Natural killer cell (primary cell): ENCODE results near the gene SIAH1. TPM values are rescaled to one million over a fixed set of nuclear protein-coding genes. Genes with fewer than 3 reads are reported as not detected.
A peak's percentile ranks its signal among the peaks of the same experiment; 100 is the strongest.
"Not testable (repeated sequence)": the region's sequence is repeated elsewhere in the genome, so short reads cannot be mapped to it uniquely, and the experiment has no call there.

Source experiments
- ATAC-seq, 3 donors: fragments of 150-1000 bp in 2 of 3; fragments of 200-7000 bp in 1 of 3; cut with Tn5 transposase; 1 replicate in 1 of 3; 2 replicates in 2 of 3; pipeline ENCODE4 v1.10.0; 2021; ENCODE audit warnings: mild to moderate bottlenecking in 2 of 3, moderate library complexity in 2 of 3
- DNase-seq, 2 donors: peaks; one replicate each; pipeline versions ENCODE4 v3.0.0 to v3.0.0-alpha.2; 2013 to 2021; ENCODE audit warnings: mixed read lengths in 1 of 2
- H3K27ac ChIP-seq: one replicate; pipeline ENCODE4 v1.5.1; 2013; ENCODE audit warnings: mild to moderate bottlenecking, low read length
- H3K27me3 ChIP-seq: one replicate; pipeline ENCODE4 v1.6.1; 2013; ENCODE audit warnings: low read length; ENCODE audit not compliant: control insufficient read depth, insufficient read depth
- H3K36me3 ChIP-seq: one replicate; pipeline ENCODE4 v1.6.1; 2013; ENCODE audit warnings: low read length; ENCODE audit not compliant: control insufficient read depth, insufficient read depth
- H3K4me1 ChIP-seq: one replicate; pipeline ENCODE4 v1.6.1; 2013; ENCODE audit warnings: low read length; ENCODE audit not compliant: control insufficient read depth, insufficient read depth
- H3K4me3 ChIP-seq: one replicate; pipeline ENCODE4 v1.5.1; 2013; ENCODE audit warnings: low read length
- H3K9me3 ChIP-seq: one replicate; pipeline ENCODE4 v1.6.1; 2013; ENCODE audit warnings: low read length; ENCODE audit not compliant: control insufficient read depth, insufficient read depth
- H3K27ac Mint-ChIP-seq, 2 donors: one replicate each; pipeline ENCODE4 v1.8.0; 2022; ENCODE audit warnings: mild to moderate bottlenecking in 2 of 2, mixed read lengths in 2 of 2, moderate library complexity in 1 of 2
- H3K27me3 Mint-ChIP-seq, 2 donors: one replicate each; pipeline ENCODE4 v1.8.0; 2022; ENCODE audit warnings: low read depth in 2 of 2, mixed read lengths in 2 of 2
- H3K36me3 Mint-ChIP-seq: one replicate; pipeline ENCODE4 v1.8.0; 2022; ENCODE audit warnings: mixed read lengths
- H3K4me1 Mint-ChIP-seq, 2 donors: one replicate each; pipeline ENCODE4 v1.8.0; 2022; ENCODE audit warnings: mixed read lengths in 2 of 2
- H3K4me3 Mint-ChIP-seq: one replicate; pipeline ENCODE4 v1.8.0; 2022; ENCODE audit warnings: mild to moderate bottlenecking, moderate library complexity, mixed read lengths
- H3K9me3 Mint-ChIP-seq, 2 donors: one replicate each; pipeline ENCODE4 v1.8.0; 2022; ENCODE audit warnings: mixed read lengths in 2 of 2
- CTCF ChIP-seq: fragments of 200-600 bp; IDR thresholded peaks from one replicate; pipeline ENCODE4 v1.8.0; 2022; ENCODE audit warnings: antibody characterized with exemption
- whole genome bisulfite sequencing: methylation state at CpG from one replicate; pipeline ENCODE4 v1.1.7; 2013; ENCODE audit warnings: missing lambda C conversion rate; ENCODE audit not compliant: insufficient coverage; 5-methylcytosine and 5-hydroxymethylcytosine counted together
- intact Hi-C: fragments of 100-400 bp; cut with micrococcal nuclease; formaldehyde crosslinking; loops from one replicate; pipeline ENCODE4 v1.14.2; 2022
- total RNA-seq, 4 donors: library from RNA; stranded (reverse); fragments of 120-200 nt in 1 of 4; gene quantifications; one replicate each; pipeline versions ENCODE4 v1.2.3 to v1.2.4, GENCODE V29; 2013 to 2022

The SIAH1 gene
- total RNA-seq, 3 donors from 2014 or later (not counting 1 experiment from before 2014, with no cell fraction given): 52.9 to 57.7 (median 55.5) TPM

GRCh38 chr16:48317614-48318315 is 67.4 kb downstream of the SIAH1 start:
- WGBS: 11% methylated on average over 2 of the region's 2 CpGs
- Mint-ChIP-seq H3K9me3 (peaks cover 0 to 3% of the 10 kb centered on the region in 2 donors), H3K4me3 (no peak overlapping the region), H3K27me3 (no peaks in the 10 kb centered on the region), H3K27ac (peak overlapping the region in 1 of 2 donors; percentile 46), H3K36me3 (peaks cover 17% of the 10 kb centered on the region), H3K4me1 (peaks cover 16 to 21% of the 10 kb centered on the region in 2 donors)
- no peak for TF ChIP-seq CTCF
- Histone ChIP-seq H3K9me3 (peaks cover under 1% of the 10 kb centered on the region), H3K4me1 (peaks cover 17% of the 10 kb centered on the region), H3K36me3 (peaks cover 6% of the 10 kb centered on the region), H3K4me3 (no peak overlapping the region), H3K27me3 (no peaks in the 10 kb centered on the region), H3K27ac (no peak overlapping the region)
- intact Hi-C loops: no loop called here
- peak in 1 of 3 donors; percentile 26 for ATAC-seq
- DNase-seq: peak in 1 of 2 donors; percentile 11

GRCh38 chr16:48317026-48317425 is 68.2 kb downstream of the SIAH1 start:
- no peak overlapping the region for H3K27ac Mint-ChIP-seq
- DNase-seq (no peak), ATAC-seq (no peak)
- intact Hi-C loops: no loop called here
- no peaks in the 10 kb centered on the region for H3K27me3 Mint-ChIP-seq
- 100% methylated on average over 1 of the region's 1 CpG for WGBS
- Histone ChIP-seq H3K36me3 (peaks cover 2% of the 10 kb centered on the region), H3K9me3 (peaks cover 5% of the 10 kb centered on the region), H3K27ac (no peak overlapping the region), H3K27me3 (no peaks in the 10 kb centered on the region), H3K4me1 (peaks cover 17% of the 10 kb centered on the region), H3K4me3 (no peak overlapping the region)
- TF ChIP-seq CTCF: no peak
- H3K9me3 Mint-ChIP-seq: peaks cover 3 to 6% of the 10 kb centered on the region in 2 donors
- no peak overlapping the region for H3K4me3 Mint-ChIP-seq
- peaks cover 25% of the 10 kb centered on the region for H3K36me3 Mint-ChIP-seq
- H3K4me1 Mint-ChIP-seq: peaks cover 16 to 27% of the 10 kb centered on the region in 2 donors

GRCh38 chr16:48313905-48314304 is 71.3 kb downstream of the SIAH1 start:
- H3K9me3 Mint-ChIP-seq: peaks cover 5 to 15% of the 10 kb centered on the region in 2 donors
- H3K4me3 Mint-ChIP-seq, H3K27me3 Mint-ChIP-seq, H3K4me3 ChIP-seq, H3K27ac Mint-ChIP-seq, intact Hi-C loops, H3K27me3 ChIP-seq, H3K27ac ChIP-seq, ATAC-seq, DNase-seq: not testable (repeated sequence)
- Histone ChIP-seq H3K4me1 (peaks cover 11% of the 10 kb centered on the region), H3K36me3 (peaks cover 11% of the 10 kb centered on the region), H3K9me3 (peaks cover 21% of the 10 kb centered on the region)
- peaks cover 13 to 25% of the 10 kb centered on the region in 2 donors for H3K4me1 Mint-ChIP-seq
- H3K36me3 Mint-ChIP-seq: peaks cover 50% of the 10 kb centered on the region
- WGBS: 100% methylated on average over 2 of the region's 3 CpGs

GRCh38 chr16:48310908-48311641 is 74.1 kb downstream of the SIAH1 start:
- peaks cover 5 to 23% of the 10 kb centered on the region in 2 donors for H3K9me3 Mint-ChIP-seq
- H3K4me1 Mint-ChIP-seq: peaks cover 0 to 6% of the 10 kb centered on the region in 2 donors
- intact Hi-C loops: no loop called here
- DNase-seq (no peak), ATAC-seq (no peak)
- no peak overlapping the region for H3K27ac ChIP-seq
- H3K36me3 ChIP-seq: peaks cover 31% of the 10 kb centered on the region
- H3K4me1 ChIP-seq: no peaks in the 10 kb centered on the region
- 100% methylated on average over 4 of the region's 4 CpGs for WGBS
- no peaks in the 10 kb centered on the region for H3K27me3 ChIP-seq
- H3K27ac Mint-ChIP-seq: peak overlapping the region in 1 of 2 donors; percentile 26
- H3K4me3 Mint-ChIP-seq: no peak overlapping the region
- no peak overlapping the region for H3K4me3 ChIP-seq
- H3K9me3 ChIP-seq: peaks cover 21% of the 10 kb centered on the region
- no peak for TF ChIP-seq CTCF
- peaks cover 63% of the 10 kb centered on the region for H3K36me3 Mint-ChIP-seq
- H3K27me3 Mint-ChIP-seq: no peaks in the 10 kb centered on the region
